ENCODE measurements around the gene NFKB2.

The NFKB2 gene

GRCh38 chr10:102375867-102376266, 19.6 kb upstream of the NFKB2 start:
- no peak for TF ChIP-seq CREB1 (IDR thresholded peaks at IDR 0.05; ENCODE audit: low read depth)
- TF ChIP-seq MAX (IDR thresholded peaks at IDR 0.05): no peak
- no peak for TF ChIP-seq TEAD4 (IDR thresholded peaks at IDR 0.05)
- TF ChIP-seq TAF1 (IDR thresholded peaks at IDR 0.05; ENCODE audit: low read depth): no peak
- no peak for TF ChIP-seq RAD21 (IDR thresholded peaks at IDR 0.05; ENCODE audit: low read depth)
- no peak for TF ChIP-seq NFIC (IDR thresholded peaks at IDR 0.05)
- TF ChIP-seq TCF12 (IDR thresholded peaks at IDR 0.05; ENCODE audit: low read depth): no peak
- TF ChIP-seq REST (IDR thresholded peaks at IDR 0.05; ENCODE audit: low read depth): no peak
- no peak for TF ChIP-seq CEBPB (IDR thresholded peaks at IDR 0.05)
- TF ChIP-seq EP300 (IDR thresholded peaks at IDR 0.05; ENCODE audit: borderline replicate concordance): no peak
- TF ChIP-seq USF1 (IDR thresholded peaks at IDR 0.05): no peak
- no peak for TF ChIP-seq EGR1 (IDR thresholded peaks at IDR 0.05)
- TF ChIP-seq ZBTB7A (IDR thresholded peaks at IDR 0.05; ENCODE audit: low read depth): no peak
- no peak for TF ChIP-seq FOXM1 (IDR thresholded peaks at IDR 0.05; ENCODE audit: borderline replicate concordance, low read depth)
- TF ChIP-seq YY1 (IDR thresholded peaks at IDR 0.05; ENCODE audit: low read depth): no peak

- no peak for TF ChIP-seq FOXM1 (IDR thresholded peaks at IDR 0.05; ENCODE audit: borderline replicate concordance, low read depth)
- TF ChIP-seq NFIC (IDR thresholded peaks at IDR 0.05): no peak
- TF ChIP-seq YY1 (IDR thresholded peaks at IDR 0.05; ENCODE audit: low read depth): no peak
- TF ChIP-seq ZBTB7A (IDR thresholded peaks at IDR 0.05; ENCODE audit: low read depth): no peak
- no peak for TF ChIP-seq CEBPB (IDR thresholded peaks at IDR 0.05)
- TF ChIP-seq TCF12 (IDR thresholded peaks at IDR 0.05; ENCODE audit: low read depth): no peak
- no peak for TF ChIP-seq REST (IDR thresholded peaks at IDR 0.05; ENCODE audit: low read depth)
- no peak for TF ChIP-seq EGR1 (IDR thresholded peaks at IDR 0.05)
- no peak for TF ChIP-seq TEAD4 (IDR thresholded peaks at IDR 0.05)
- no peak for TF ChIP-seq CREB1 (IDR thresholded peaks at IDR 0.05; ENCODE audit: low read depth)
- TF ChIP-seq USF1 (IDR thresholded peaks at IDR 0.05): no peak
- TF ChIP-seq RAD21 (IDR thresholded peaks at IDR 0.05; ENCODE audit: low read depth): no peak
- TF ChIP-seq MAX (IDR thresholded peaks at IDR 0.05): no peak
- TF ChIP-seq EP300 (IDR thresholded peaks at IDR 0.05; ENCODE audit: borderline replicate concordance): no peak
- no peak for TF ChIP-seq TAF1 (IDR thresholded peaks at IDR 0.05; ENCODE audit: low read depth)
Measured at GRCh38 chr10:102376901-102377300, 18.6 kb upstream of the NFKB2 start.

- TF ChIP-seq REST (IDR thresholded peaks at IDR 0.05; ENCODE audit: low read depth) (no peak), NFIC (IDR thresholded peaks at IDR 0.05) (no peak), YY1 (IDR thresholded peaks at IDR 0.05; ENCODE audit: low read depth) (no peak), TAF1 (IDR thresholded peaks at IDR 0.05; ENCODE audit: low read depth) (no peak), RAD21 (IDR thresholded peaks at IDR 0.05; ENCODE audit: low read depth) (no peak), EP300 (IDR thresholded peaks at IDR 0.05; ENCODE audit: borderline replicate concordance) (no peak), FOXM1 (IDR thresholded peaks at IDR 0.05; ENCODE audit: borderline replicate concordance, low read depth) (no peak), ZBTB7A (IDR thresholded peaks at IDR 0.05; ENCODE audit: low read depth) (no peak), EGR1 (IDR thresholded peaks at IDR 0.05) (no peak), TEAD4 (IDR thresholded peaks at IDR 0.05) (no peak), CREB1 (IDR thresholded peaks at IDR 0.05; ENCODE audit: low read depth) (no peak), MAX (IDR thresholded peaks at IDR 0.05) (no peak), USF1 (IDR thresholded peaks at IDR 0.05) (no peak), TCF12 (IDR thresholded peaks at IDR 0.05; ENCODE audit: low read depth) (no peak), CEBPB (IDR thresholded peaks at IDR 0.05) (no peak)
Measured at GRCh38 chr10:102379383-102379782, 16.1 kb upstream of the NFKB2 start.

Data from Ishikawa (cell line).